Activated naive CD4-positive, alpha-beta T cell treated with anti-CD3 and anti-CD28 coated beads, Interleukin-2, amount 50 U/mL, for 16 hours (primary cell): ENCODE results near the gene GXYLT1.
"Not testable (repeated sequence)": the region's sequence is repeated elsewhere in the genome, so short reads cannot be mapped to it uniquely, and the experiment has no call there.

Experiments used
- DNase-seq: peaks from one replicate; pipeline ENCODE4 v3.0.0-alpha.2; 2020

The GXYLT1 gene

GRCh38 chr12:42091769-42092168 lies 52.9 kb downstream of the GXYLT1 start:
- DNase-seq, result no peak

DNA sequence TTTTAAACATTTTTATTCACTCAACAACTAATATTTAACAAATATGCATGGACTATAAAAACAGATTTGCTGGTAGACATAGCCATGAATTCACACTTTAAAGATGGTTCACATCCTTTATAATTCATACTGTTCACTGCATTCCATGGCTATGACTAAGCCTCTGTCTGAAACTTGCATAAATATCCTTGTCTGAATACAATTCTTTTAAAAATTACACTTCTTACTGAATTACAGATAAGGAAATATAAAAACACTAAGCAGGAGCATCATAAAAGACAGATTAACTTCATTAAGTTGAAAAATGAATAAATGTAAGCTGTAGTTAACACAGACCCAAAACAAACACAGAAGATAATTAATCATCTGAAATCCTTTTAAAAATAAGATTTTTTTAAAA lies 53.8 kb downstream of the GXYLT1 start:
- no peak for DNase-seq

- no peak for DNase-seq
Measured at GRCh38 chr12:42086031-42086430, 58.6 kb downstream of the GXYLT1 start.

DNA sequence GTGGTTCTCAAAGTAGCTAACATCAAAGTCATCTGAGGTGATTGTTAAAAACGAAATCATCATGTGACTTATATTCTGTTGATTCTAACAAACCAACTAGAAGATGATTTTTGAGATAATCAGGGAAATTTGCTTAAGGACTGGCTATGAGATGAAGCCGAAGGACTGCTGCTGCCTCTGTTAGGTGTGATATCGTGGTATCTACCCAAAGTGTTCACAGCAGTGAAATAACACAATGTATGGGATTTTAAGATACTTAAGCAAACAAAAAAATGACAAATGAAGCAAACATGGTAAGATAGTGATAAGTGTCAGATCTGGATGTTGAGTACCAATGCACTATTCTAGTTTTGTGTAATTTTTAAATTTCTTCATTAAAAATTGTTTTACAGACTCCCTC lies 59.1 kb downstream of the GXYLT1 start:
- DNase-seq, result no peak

DNA sequence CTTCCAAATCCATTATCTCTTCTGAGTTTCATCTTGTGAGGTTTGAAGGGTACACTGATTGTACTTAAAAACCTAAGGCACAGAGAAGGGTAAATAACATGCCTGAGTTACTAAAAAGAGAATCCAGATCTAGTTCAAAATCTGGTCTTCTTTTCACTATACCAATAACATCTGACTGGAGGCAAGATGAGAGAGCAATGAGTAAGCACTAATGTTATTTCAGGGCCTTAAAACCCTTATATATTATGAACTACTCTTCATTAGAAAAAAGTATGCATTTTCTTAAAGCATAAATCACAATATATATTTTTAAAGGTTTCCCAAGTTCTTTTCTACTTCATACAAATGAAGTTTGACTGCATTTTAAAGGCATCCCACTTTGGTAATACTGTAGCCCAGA lies 60.2 kb downstream of the GXYLT1 start:
- DNase-seq, result no peak

DNA sequence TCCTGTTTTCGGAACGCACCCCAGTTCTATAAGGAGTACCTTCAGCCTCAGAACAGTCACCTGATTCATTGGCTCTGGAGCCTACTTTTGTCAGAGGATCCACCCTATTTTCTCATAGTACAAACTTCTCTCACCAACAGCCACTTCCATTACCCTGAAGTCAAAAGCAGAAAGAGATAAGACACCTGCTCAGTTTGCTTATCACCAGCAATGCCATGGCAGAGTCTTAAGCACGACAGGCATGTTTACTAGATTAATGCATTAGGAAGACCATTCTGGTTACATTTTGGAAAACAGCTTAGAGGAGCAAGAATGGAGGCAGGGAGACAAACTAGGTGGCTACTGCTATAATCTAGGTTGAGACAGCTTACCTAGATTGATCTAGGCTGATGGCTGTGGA lies 67.7 kb downstream of the GXYLT1 start:
- no peak for DNase-seq

GRCh38 chr12:42070036-42070435 lies 74.6 kb downstream of the GXYLT1 start:
- DNase-seq, result no peak

- DNase-seq, result no peak
Measured at GRCh38 chr12:42059127-42059526, 85.5 kb downstream of the GXYLT1 start.

DNA sequence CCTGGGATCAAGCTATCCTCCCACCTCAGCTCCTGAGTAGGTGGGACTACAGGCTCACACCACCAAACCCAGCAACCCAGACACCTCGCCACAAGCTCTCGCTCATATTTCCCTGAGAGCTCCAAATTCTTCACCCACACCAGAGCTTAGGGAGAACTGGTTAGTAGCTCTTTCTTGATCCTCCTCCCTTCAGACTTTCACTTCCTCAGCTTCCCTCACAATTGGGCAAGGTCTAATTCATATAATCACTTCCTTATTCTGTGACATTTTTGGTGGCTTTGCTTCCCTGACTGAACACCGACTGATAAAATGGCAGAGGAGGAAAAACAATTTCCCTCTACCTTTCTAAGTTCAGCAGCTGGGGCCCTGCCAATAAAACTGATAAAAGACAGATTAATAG lies 88.5 kb downstream of the GXYLT1 start:
- DNase-seq, result no peak

DNA sequence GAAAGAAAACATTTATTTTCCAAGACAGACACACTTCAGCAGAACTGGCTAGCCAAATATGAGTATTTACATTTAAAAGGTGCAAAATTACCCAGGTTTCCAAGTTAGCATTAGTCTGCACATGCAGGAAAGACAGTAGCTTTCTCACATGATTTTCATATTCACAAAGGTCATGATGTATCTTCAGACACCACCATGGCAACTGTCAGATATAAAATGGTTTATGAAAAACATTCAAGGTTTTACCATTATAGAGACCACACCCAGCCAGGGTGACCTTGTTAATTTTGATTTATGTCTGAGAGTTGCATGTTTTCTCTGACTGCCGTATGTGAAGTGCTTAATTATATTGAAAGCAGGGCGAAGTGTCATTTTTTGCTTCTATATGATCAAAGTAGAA lies 91.2 kb downstream of the GXYLT1 start:
- DNase-seq, result no peak

GRCh38 chr12:42048980-42049379 lies 95.7 kb downstream of the GXYLT1 start:
- DNase-seq, result not testable (repeated sequence)

DNA sequence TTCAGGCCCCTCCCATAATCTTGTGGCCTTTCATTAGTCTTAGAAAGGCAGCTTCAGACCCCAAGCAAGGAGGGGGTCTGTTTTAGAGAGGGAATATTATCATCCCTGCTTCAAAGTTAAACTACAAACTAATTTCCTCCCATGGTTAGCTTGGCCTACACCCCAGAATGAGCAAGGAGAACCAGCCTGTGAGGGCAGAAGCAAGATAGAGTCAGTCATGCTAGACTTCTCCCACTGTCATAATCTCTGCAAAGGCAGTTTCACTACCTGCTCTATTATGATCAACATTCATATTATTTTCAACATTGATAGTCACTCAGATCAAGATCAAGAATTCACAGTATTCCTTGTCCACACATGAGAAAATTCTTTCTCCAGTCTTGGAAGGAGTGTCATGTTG lies 105.1 kb downstream of the GXYLT1 start:
- DNase-seq, result no peak

- DNase-seq, result no peak
Measured at GRCh38 chr12:42039176-42039575, 105.5 kb downstream of the GXYLT1 start.

GRCh38 chr12:42031847-42032564 lies 112.7 kb downstream of the GXYLT1 start:
- DNase-seq, result no peak
